Peyer's patch (tissue), 4 donors: ENCODE measurements around the gene NT5DC4.
"Not testable (repeated sequence)": the region's sequence is repeated elsewhere in the genome, so short reads cannot be mapped to it uniquely, and the experiment has no call there.

Experiments
- POLR2A ChIP-seq, 2 donors: fragments of 450-650 bp; IDR thresholded peaks; one replicate each; pipeline ENCODE4 v1.5.1; 2017; ENCODE audit warnings: antibody characterized with exemption in 2 of 2, mild to moderate bottlenecking in 2 of 2, moderate library complexity in 2 of 2
- TF ChIP-seq, protein P1 (sequence below), 6 experiments: fragments of 450-650 bp in 4 of 6; fragments of 200-600 bp in 2 of 6; sonication (generic) in 1 of 6; IDR thresholded peaks; one replicate each; pipeline ENCODE4 v1.5.1; 2017 to 2019; ENCODE audit warnings: antibody characterized with exemption in 6 of 6, mild to moderate bottlenecking in 3 of 6, moderate library complexity in 1 of 6

DNA sequence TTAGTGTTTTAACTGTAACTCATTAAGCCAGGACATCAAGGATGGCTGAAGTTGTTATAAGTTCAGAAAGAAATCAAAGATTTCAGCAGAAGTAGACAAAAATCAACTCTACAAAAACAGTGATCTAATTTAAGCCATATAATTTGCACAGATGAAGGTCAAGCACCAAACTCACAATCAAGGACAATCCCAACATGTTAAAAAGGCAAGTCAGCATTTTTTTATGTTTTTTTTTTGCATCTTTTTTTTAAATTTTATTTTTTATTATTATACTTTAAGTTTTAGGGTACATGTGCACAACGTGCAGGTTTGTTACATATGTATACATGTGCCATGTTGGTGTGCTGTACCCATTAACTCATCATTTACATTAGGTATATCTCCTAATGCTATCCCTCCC lies 4.7 kb upstream of the NT5DC4 start:
- TF ChIP-seq, protein P1, sequence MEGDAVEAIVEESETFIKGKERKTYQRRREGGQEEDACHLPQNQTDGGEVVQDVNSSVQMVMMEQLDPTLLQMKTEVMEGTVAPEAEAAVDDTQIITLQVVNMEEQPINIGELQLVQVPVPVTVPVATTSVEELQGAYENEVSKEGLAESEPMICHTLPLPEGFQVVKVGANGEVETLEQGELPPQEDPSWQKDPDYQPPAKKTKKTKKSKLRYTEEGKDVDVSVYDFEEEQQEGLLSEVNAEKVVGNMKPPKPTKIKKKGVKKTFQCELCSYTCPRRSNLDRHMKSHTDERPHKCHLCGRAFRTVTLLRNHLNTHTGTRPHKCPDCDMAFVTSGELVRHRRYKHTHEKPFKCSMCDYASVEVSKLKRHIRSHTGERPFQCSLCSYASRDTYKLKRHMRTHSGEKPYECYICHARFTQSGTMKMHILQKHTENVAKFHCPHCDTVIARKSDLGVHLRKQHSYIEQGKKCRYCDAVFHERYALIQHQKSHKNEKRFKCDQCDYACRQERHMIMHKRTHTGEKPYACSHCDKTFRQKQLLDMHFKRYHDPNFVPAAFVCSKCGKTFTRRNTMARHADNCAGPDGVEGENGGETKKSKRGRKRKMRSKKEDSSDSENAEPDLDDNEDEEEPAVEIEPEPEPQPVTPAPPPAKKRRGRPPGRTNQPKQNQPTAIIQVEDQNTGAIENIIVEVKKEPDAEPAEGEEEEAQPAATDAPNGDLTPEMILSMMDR (IDR thresholded peaks at IDR 0.05) = not testable (repeated sequence)
- not testable (repeated sequence) for TF ChIP-seq POLR2A (IDR thresholded peaks at IDR 0.05)
